HCT116 (cell line): Measurements from ENCODE around the gene CCDC187. TPM values are rescaled to one million over a fixed set of nuclear protein-coding genes. Genes with fewer than 3 reads are reported as not detected.

Experiments
- ATAC-seq: fragments of 200-7000 bp; cut with Tn5 transposase; 2 replicates; pipeline ENCODE4 v1.9.1; 2020; ENCODE audit warnings: mild to moderate bottlenecking, moderate library complexity
- BruUV-seq: library from RNA; stranded (reverse); fragments of 400-500 nt; replicated peaks from 2 replicates; lab custom pipeline; 2021; lab: Mats Ljungman, UMichigan
- CTCF ChIA-PET: fragments of 300-600 bp; sonication (Branson Sonifier 250); formaldehyde crosslinking; loops from one replicate; lab custom pipeline; 2021; ENCODE audit warnings: antibody characterized with exemption; lab: Charles Lee
- POLR2A ChIA-PET: fragments of 300-600, 350-600 bp; sonication (Branson Sonifier 250); formaldehyde crosslinking; loops from one replicate; lab custom pipeline; 2021; ENCODE audit warnings: antibody characterized with exemption; lab: Charles Lee
- RAD21 ChIA-PET, 2 experiments: fragments of 300-600 bp; sonication (Branson Sonifier 250); formaldehyde crosslinking; loops; one replicate each; lab custom pipeline; 2023; ENCODE audit warnings: low total read pairs in 2 of 2; ENCODE audit not compliant: uncharacterized antibody in 2 of 2, unreplicated experiment in 2 of 2, low non-redundant PET in 1 of 2; lab: Charles Lee
- DNase-seq: peaks from one replicate; pipeline ENCODE4 v3.0.0-alpha.2; 2010; ENCODE audit warnings: low read depth, low spot score
- H2AFZ ChIP-seq: fragments of 200-600 bp; shearing (Covaris generic), sonication (generic); 2 replicates; pipeline ENCODE4 v1.6.1; 2017; ENCODE audit warnings: low read depth, mixed run types, mixed read lengths, antibody characterized with exemption, low read length; ENCODE audit not compliant: poor library complexity, severe bottlenecking
- H3K27ac ChIP-seq: 2 replicates; pipeline ENCODE4 v1.5.1; 2012; ENCODE audit warnings: low read depth, low read length
- H3K27me3 ChIP-seq: fragments of 200-600 bp; sonication (generic); 2 replicates; pipeline ENCODE4 v1.6.1; 2016; ENCODE audit warnings: mixed run types, low read length, mixed read lengths; ENCODE audit not compliant: insufficient read depth
- H3K36me3 ChIP-seq, 2 experiments: fragments of 200-500 bp in 1 of 2; fragments of 200-600 bp in 1 of 2; sonication (Bioruptor generic) in 1 of 2; sonication (generic) in 1 of 2; 2 replicates each; pipeline versions ENCODE4 v1.5.1 to v1.6.1; 2014 to 2016; ENCODE audit warnings: low read length in 2 of 2, inconsistent platforms in 1 of 2, mixed read lengths in 1 of 2, mixed run types in 1 of 2; ENCODE audit not compliant: insufficient read depth in 2 of 2, control insufficient read depth in 1 of 2
- H3K4me1 ChIP-seq, 2 experiments: fragments of 200-600 bp in 1 of 2; sonication (generic) in 1 of 2; 2 replicates each; pipeline versions ENCODE4 v1.5.1 to v1.6.1; 2012 to 2017; ENCODE audit warnings: low read length in 2 of 2, inconsistent platforms in 1 of 2, mild to moderate bottlenecking in 1 of 2, mixed read lengths in 1 of 2, mixed run types in 1 of 2, moderate library complexity in 1 of 2; ENCODE audit not compliant: insufficient read depth in 2 of 2, control insufficient read depth in 1 of 2
- H3K4me2 ChIP-seq: fragments of 200-600 bp; sonication (generic); 2 replicates; pipeline ENCODE4 v1.6.1; 2017; ENCODE audit warnings: mixed run types, low read length, mixed read lengths
- H3K4me3 ChIP-seq, 2 experiments: fragments of 200-600 bp in 1 of 2; sonication (generic) in 1 of 2; replicated peaks in 1 of 2; 2 replicates each; pipeline ENCODE4 v1.5.1; 2011 to 2016; ENCODE audit warnings: low read length in 2 of 2, control low read depth in 1 of 2, low read depth in 1 of 2, mild to moderate bottlenecking in 1 of 2, mixed read lengths in 1 of 2, mixed run types in 1 of 2
- H3K79me2 ChIP-seq: fragments of 200-600 bp; sonication (generic); 2 replicates; pipeline ENCODE4 v1.6.1; 2017; ENCODE audit warnings: mild to moderate bottlenecking, mixed run types, low read length, moderate library complexity, mixed read lengths; ENCODE audit not compliant: insufficient read depth
- H3K9ac ChIP-seq: fragments of 200-600 bp; sonication (generic); 2 replicates; pipeline ENCODE4 v1.6.1; 2016; ENCODE audit warnings: low read length, mixed read lengths
- H3K9me2 ChIP-seq: fragments of 200-600 bp; sonication (generic), shearing (Covaris generic); 2 replicates; pipeline ENCODE4 v1.6.1; 2017; ENCODE audit warnings: mixed run types, mild to moderate bottlenecking, moderate library complexity; ENCODE audit not compliant: insufficient read depth
- H3K9me3 ChIP-seq, 2 experiments: fragments of 200-500 bp in 1 of 2; fragments of 200-600 bp in 1 of 2; sonication (Bioruptor generic) in 1 of 2; sonication (generic) in 1 of 2; 2 replicates each; pipeline ENCODE4 v1.6.1; 2014 to 2017; ENCODE audit warnings: low read length in 2 of 2, mixed read lengths in 2 of 2, inconsistent platforms in 1 of 2, low read depth in 1 of 2, mild to moderate bottlenecking in 1 of 2, mixed run types in 1 of 2, moderate library complexity in 1 of 2; ENCODE audit not compliant: control insufficient read depth in 1 of 2, insufficient read depth in 1 of 2
- H4K20me1 ChIP-seq: fragments of 200-600 bp; sonication (generic), shearing (Covaris generic); 2 replicates; pipeline ENCODE4 v1.6.1; 2017; ENCODE audit warnings: mixed run types, mild to moderate bottlenecking, moderate library complexity; ENCODE audit not compliant: insufficient read depth
- ELF1 ChIP-seq: IDR thresholded peaks from 2 replicates; pipeline ENCODE4 v1.6.1; 2012; ENCODE audit warnings: low read depth, borderline replicate concordance
- EZH2phosphoT487 ChIP-seq: fragments of 200-600 bp; IDR thresholded peaks from 2 replicates; pipeline ENCODE4 v1.6.1; 2018; ENCODE audit warnings: antibody characterized with exemption, borderline replicate concordance
- FOSL1 ChIP-seq: IDR thresholded peaks from 2 replicates; pipeline ENCODE4 v1.6.1; 2012; ENCODE audit warnings: low read depth
- JUND ChIP-seq: IDR thresholded peaks from 2 replicates; pipeline ENCODE4 v1.6.1; 2012
- POLR2A ChIP-seq: IDR thresholded peaks from 2 replicates; pipeline ENCODE4 v1.7.0; 2011; ENCODE audit warnings: borderline replicate concordance; ENCODE audit not compliant: insufficient read depth, insufficient read length; ENCODE audit errors: extremely low read depth
- POLR2AphosphoS5 ChIP-seq: IDR thresholded peaks from 2 replicates; pipeline ENCODE4 v1.6.1; 2011; ENCODE audit warnings: mild to moderate bottlenecking, low read depth, low read length, moderate library complexity
- SIN3A ChIP-seq: IDR thresholded peaks from 2 replicates; pipeline ENCODE4 v1.6.1; 2012; ENCODE audit warnings: low read depth
- SRF ChIP-seq: IDR thresholded peaks from 2 replicates; pipeline ENCODE4 v1.6.1; 2012; ENCODE audit warnings: low read depth
- TCF7L2 ChIP-seq: IDR thresholded peaks from 2 replicates; pipeline ENCODE4 v1.7.0; 2011; ENCODE audit warnings: borderline replicate concordance, inconsistent platforms; ENCODE audit not compliant: insufficient read depth, insufficient read length; ENCODE audit errors: extremely low read depth
- YY1 ChIP-seq: IDR thresholded peaks from 2 replicates; pipeline ENCODE4 v1.6.1; 2011; ENCODE audit warnings: low read length, low read depth, moderate library complexity, mild to moderate bottlenecking; ENCODE audit not compliant: insufficient replicate concordance; ENCODE audit errors: extremely low read depth
- ZNF274 ChIP-seq: fragments of 200-500 bp; sonication (Bioruptor generic); IDR thresholded peaks from 2 replicates; pipeline ENCODE4 v1.6.1; 2014; ENCODE audit warnings: mild to moderate bottlenecking, low read depth, low read length, inconsistent platforms
- intact Hi-C: fragments of 100-400 bp; cut with micrococcal nuclease; formaldehyde crosslinking; loops from 2 replicates; pipeline ENCODE4 v1.10.0; 2022
- total RNA-seq: library from RNA; stranded (reverse); gene quantifications from one replicate; pipeline ENCODE4 v1.2.1, GENCODE V29; 2021; ENCODE audit not compliant: unreplicated experiment
- TF ChIP-seq, protein P1 (sequence below): IDR thresholded peaks from 2 replicates; pipeline ENCODE4 v1.6.1; 2012
- TF ChIP-seq, protein P2 (sequence below): IDR thresholded peaks from 2 replicates; pipeline ENCODE4 v1.6.1; 2011; ENCODE audit warnings: mild to moderate bottlenecking, low read length, moderate library complexity; ENCODE audit not compliant: insufficient replicate concordance; ENCODE audit errors: extremely low read depth
- TF ChIP-seq, protein P3 (sequence below), 3 experiments: fragments of 200-600 bp in 1 of 3; sonication (generic) in 1 of 3; IDR thresholded peaks in 2 of 3; conservative IDR thresholded peaks in 1 of 3; 2 replicates each; pipeline ENCODE4 v1.5.1; 2012 to 2017; ENCODE audit warnings: low read depth in 2 of 3, low read length in 2 of 3, antibody characterized with exemption in 1 of 3, borderline replicate concordance in 1 of 3, control low read depth in 1 of 3, mild to moderate bottlenecking in 1 of 3, mixed read lengths in 1 of 3, mixed run types in 1 of 3, moderate library complexity in 1 of 3; ENCODE audit not compliant: insufficient read depth in 1 of 3

Gene CCDC187
- total RNA-seq, 1 experiment from 2014 or later, result 4.6 TPM

- CTCF ChIA-PET, result no interaction called here
- RAD21 ChIA-PET, result no interaction called here
- Histone ChIP-seq H3K79me2 (no peaks in the 10 kb centered on the region), H3K4me3 (no peak overlapping the region), H3K9me2 (no peaks in the 10 kb centered on the region), H2AFZ (no peak overlapping the region), H3K36me3 (no peaks in the 10 kb centered on the region), H3K4me1 (peaks cover 10 to 21% of the 10 kb centered on the region in 2 experiments; a peak in 3 of 4 replicates), H3K9me3 (no peaks in the 10 kb centered on the region), H3K27me3 (no peaks in the 10 kb centered on the region), H4K20me1 (no peaks in the 10 kb centered on the region), H3K4me2 (no peak overlapping the region), H3K9ac (no peak overlapping the region), H3K27ac (no peak overlapping the region)
- ATAC-seq (no peak), DNase-seq (no peak)
- intact Hi-C loops, result no loop called here
- TF ChIP-seq SRF (no peak), POLR2AphosphoS5 (no peak), POLR2A (no peak), ZNF274 (no peak), ELF1 (no peak), EZH2phosphoT487 (no peak), TCF7L2 (no peak), SIN3A (no peak), JUND (no peak), YY1 (no peak), FOSL1 (no peak)
- TF ChIP-seq, protein P1, sequence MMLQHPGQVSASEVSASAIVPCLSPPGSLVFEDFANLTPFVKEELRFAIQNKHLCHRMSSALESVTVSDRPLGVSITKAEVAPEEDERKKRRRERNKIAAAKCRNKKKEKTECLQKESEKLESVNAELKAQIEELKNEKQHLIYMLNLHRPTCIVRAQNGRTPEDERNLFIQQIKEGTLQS, result no peak
- TF ChIP-seq, protein P2, sequence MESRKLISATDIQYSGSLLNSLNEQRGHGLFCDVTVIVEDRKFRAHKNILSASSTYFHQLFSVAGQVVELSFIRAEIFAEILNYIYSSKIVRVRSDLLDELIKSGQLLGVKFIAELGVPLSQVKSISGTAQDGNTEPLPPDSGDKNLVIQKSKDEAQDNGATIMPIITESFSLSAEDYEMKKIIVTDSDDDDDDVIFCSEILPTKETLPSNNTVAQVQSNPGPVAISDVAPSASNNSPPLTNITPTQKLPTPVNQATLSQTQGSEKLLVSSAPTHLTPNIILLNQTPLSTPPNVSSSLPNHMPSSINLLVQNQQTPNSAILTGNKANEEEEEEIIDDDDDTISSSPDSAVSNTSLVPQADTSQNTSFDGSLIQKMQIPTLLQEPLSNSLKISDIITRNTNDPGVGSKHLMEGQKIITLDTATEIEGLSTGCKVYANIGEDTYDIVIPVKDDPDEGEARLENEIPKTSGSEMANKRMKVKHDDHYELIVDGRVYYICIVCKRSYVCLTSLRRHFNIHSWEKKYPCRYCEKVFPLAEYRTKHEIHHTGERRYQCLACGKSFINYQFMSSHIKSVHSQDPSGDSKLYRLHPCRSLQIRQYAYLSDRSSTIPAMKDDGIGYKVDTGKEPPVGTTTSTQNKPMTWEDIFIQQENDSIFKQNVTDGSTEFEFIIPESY, result no peak
- TF ChIP-seq, protein P3, sequence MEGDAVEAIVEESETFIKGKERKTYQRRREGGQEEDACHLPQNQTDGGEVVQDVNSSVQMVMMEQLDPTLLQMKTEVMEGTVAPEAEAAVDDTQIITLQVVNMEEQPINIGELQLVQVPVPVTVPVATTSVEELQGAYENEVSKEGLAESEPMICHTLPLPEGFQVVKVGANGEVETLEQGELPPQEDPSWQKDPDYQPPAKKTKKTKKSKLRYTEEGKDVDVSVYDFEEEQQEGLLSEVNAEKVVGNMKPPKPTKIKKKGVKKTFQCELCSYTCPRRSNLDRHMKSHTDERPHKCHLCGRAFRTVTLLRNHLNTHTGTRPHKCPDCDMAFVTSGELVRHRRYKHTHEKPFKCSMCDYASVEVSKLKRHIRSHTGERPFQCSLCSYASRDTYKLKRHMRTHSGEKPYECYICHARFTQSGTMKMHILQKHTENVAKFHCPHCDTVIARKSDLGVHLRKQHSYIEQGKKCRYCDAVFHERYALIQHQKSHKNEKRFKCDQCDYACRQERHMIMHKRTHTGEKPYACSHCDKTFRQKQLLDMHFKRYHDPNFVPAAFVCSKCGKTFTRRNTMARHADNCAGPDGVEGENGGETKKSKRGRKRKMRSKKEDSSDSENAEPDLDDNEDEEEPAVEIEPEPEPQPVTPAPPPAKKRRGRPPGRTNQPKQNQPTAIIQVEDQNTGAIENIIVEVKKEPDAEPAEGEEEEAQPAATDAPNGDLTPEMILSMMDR (IDR thresholded peaks at IDR 0.05 in 2 of 3, conservative IDR thresholded peaks at IDR 0.05 in 1 of 3; ENCODE audit: borderline replicate concordance in 1 of 3, insufficient read depth in 1 of 3, low read depth in 2 of 3, low read length in 2 of 3), result no peak
- no TSS peak for BruUV-seq
- POLR2A ChIA-PET, result no interaction called here
Measured at GRCh38 chr9:136258299-136258625, 45.6 kb downstream of the CCDC187 start.
